CD14-positive monocyte (primary cell): Measurements from ENCODE around the gene REXO5. TPM values are rescaled to one million over a fixed set of nuclear protein-coding genes. Genes with fewer than 3 reads are reported as not detected.

Experiments
- DNase-seq, 3 donors: peaks; one replicate each; pipeline ENCODE4 v3.0.0-alpha.2; 2011 to 2022
- H2AFZ ChIP-seq: 2 replicates; pipeline ENCODE4 v1.6.0; 2012; ENCODE audit warnings: mild to moderate bottlenecking, low read depth, low read length, inconsistent platforms; ENCODE audit not compliant: insufficient read depth, poor library complexity, severe bottlenecking
- H3K27ac ChIP-seq, 2 donors: 1 replicate in 1 of 2; 2 replicates in 1 of 2; pipeline ENCODE4 v1.5.1; 2012 to 2013; ENCODE audit warnings: low read length in 2 of 2, control low read depth in 1 of 2, inconsistent platforms in 1 of 2, low read depth in 1 of 2, mild to moderate bottlenecking in 1 of 2
- H3K27me3 ChIP-seq, 2 donors: one replicate each; pipeline versions ENCODE4 v1.6.0 to v1.6.1; 2011 to 2013; ENCODE audit warnings: low read length in 2 of 2; ENCODE audit not compliant: control insufficient read depth in 2 of 2, insufficient read depth in 2 of 2
- H3K36me3 ChIP-seq, 2 donors: replicated peaks in 1 of 2; 1 replicate in 1 of 2; 2 replicates in 1 of 2; pipeline versions ENCODE4 v1.5.1 to v1.6.1; 2012 to 2013; ENCODE audit warnings: low read length in 2 of 2, control low read depth in 1 of 2, inconsistent platforms in 1 of 2, mild to moderate bottlenecking in 1 of 2; ENCODE audit not compliant: insufficient read depth in 2 of 2, control insufficient read depth in 1 of 2
- H3K4me1 ChIP-seq, 2 donors: 1 replicate in 1 of 2; 2 replicates in 1 of 2; pipeline versions ENCODE4 v1.5.1 to v1.6.1; 2012 to 2013; ENCODE audit warnings: low read length in 2 of 2, control low read depth in 1 of 2, inconsistent platforms in 1 of 2, mild to moderate bottlenecking in 1 of 2, moderate library complexity in 1 of 2; ENCODE audit not compliant: insufficient read depth in 2 of 2, control insufficient read depth in 1 of 2
- H3K4me2 ChIP-seq: replicated peaks from 2 replicates; pipeline ENCODE3; 2012; ENCODE audit warnings: low read length, moderate library complexity, mild to moderate bottlenecking; ENCODE audit not compliant: poor library complexity, severe bottlenecking; ENCODE audit errors: extremely low read depth
- H3K4me3 ChIP-seq, 3 experiments: fragments of 200-600 bp in 1 of 3; sonication (generic) in 1 of 3; replicated peaks in 1 of 3; 1 replicate in 2 of 3; 2 replicates in 1 of 3; pipeline ENCODE4 v1.5.1; 2011 to 2013; ENCODE audit warnings: low read length in 3 of 3, mild to moderate bottlenecking in 3 of 3, control low read depth in 2 of 3, low read depth in 2 of 3, inconsistent platforms in 1 of 3, moderate library complexity in 1 of 3
- H3K79me2 ChIP-seq: 2 replicates; pipeline ENCODE4 v1.6.0; 2012; ENCODE audit warnings: mild to moderate bottlenecking, control low read depth, inconsistent platforms, low read length, moderate library complexity; ENCODE audit not compliant: insufficient read depth
- H3K9ac ChIP-seq: 2 replicates; pipeline ENCODE4 v1.6.0; 2017; ENCODE audit warnings: low read length, mild to moderate bottlenecking; ENCODE audit not compliant: insufficient read depth, poor library complexity, severe bottlenecking
- H3K9me3 ChIP-seq, 2 donors: replicated peaks in 1 of 2; 1 replicate in 1 of 2; 2 replicates in 1 of 2; pipeline versions ENCODE4 v1.5.1 to v1.6.1; 2012 to 2013; ENCODE audit warnings: low read length in 2 of 2, control low read depth in 1 of 2; ENCODE audit not compliant: control insufficient read depth in 1 of 2, insufficient read depth in 1 of 2
- H4K20me1 ChIP-seq: 2 replicates; pipeline ENCODE4 v1.6.0; 2012; ENCODE audit warnings: mild to moderate bottlenecking, low read length, control low read depth, moderate library complexity; ENCODE audit not compliant: insufficient read depth
- H3K27ac Mint-ChIP-seq, 7 donors: one replicate each; pipeline ENCODE4 v1.8.0; 2020; ENCODE audit warnings: mild to moderate bottlenecking in 7 of 7, mixed read lengths in 7 of 7, moderate library complexity in 6 of 7, inconsistent platforms in 2 of 7
- H3K27me3 Mint-ChIP-seq, 3 donors: one replicate each; pipeline ENCODE4 v1.8.0; 2021 to 2022; ENCODE audit warnings: low read depth in 3 of 3, mild to moderate bottlenecking in 3 of 3, mixed read lengths in 3 of 3, moderate library complexity in 3 of 3, inconsistent platforms in 1 of 3
- H3K36me3 Mint-ChIP-seq, 2 donors: one replicate each; pipeline ENCODE4 v1.8.0; 2020; ENCODE audit warnings: mixed read lengths in 2 of 2, inconsistent platforms in 1 of 2, mild to moderate bottlenecking in 1 of 2
- H3K4me1 Mint-ChIP-seq: one replicate; pipeline ENCODE4 v1.8.0; 2020; ENCODE audit warnings: mild to moderate bottlenecking, mixed read lengths
- H3K4me3 Mint-ChIP-seq, 2 donors: one replicate each; pipeline ENCODE4 v1.8.0; 2020; ENCODE audit warnings: mild to moderate bottlenecking in 2 of 2, mixed read lengths in 2 of 2, moderate library complexity in 1 of 2
- H3K9me3 Mint-ChIP-seq, 7 donors: one replicate each; pipeline ENCODE4 v1.8.0; 2020 to 2022; ENCODE audit warnings: mixed read lengths in 7 of 7, mild to moderate bottlenecking in 6 of 7, moderate library complexity in 6 of 7, inconsistent platforms in 2 of 7
- CTCF ChIP-seq: fragments of 200-600 bp; IDR thresholded peaks from one replicate; pipeline ENCODE4 v1.8.0; 2022; ENCODE audit warnings: antibody characterized with exemption, mild to moderate bottlenecking
- WGBS: methylation state at CpG from one replicate; pipeline ENCODE4 v1.1.5; 2013; ENCODE audit warnings: missing lambda C conversion rate; ENCODE audit not compliant: insufficient coverage; 5-methylcytosine and 5-hydroxymethylcytosine counted together
- intact Hi-C, 2 donors: fragments of 100-400 bp; cut with micrococcal nuclease; formaldehyde crosslinking; loops; one replicate each; pipeline versions ENCODE4 v1.15.0 to v1.15.1; 2023
- polyA plus RNA-seq, 3 donors: library from polyadenylated mRNA; depleted of rRNA in 1 of 3; unstranded in 2 of 3; stranded (reverse) in 1 of 3; fragments of 300-500 nt in 2 of 3; fragments of >200 nt in 1 of 3; fragmentation: Illumina TruSeq in 2 of 3; gene quantifications; 1 replicate in 2 of 3; 2 replicates in 1 of 3; pipeline ENCODE4 v1.2.3, GENCODE V29; 2012 to 2021

The REXO5 gene
- polyA plus RNA-seq, 3 donors, result 0.52 to 1.4 (median 0.55) TPM

- Mint-ChIP-seq H3K4me3 (no peak overlapping the region), H3K9me3 (peaks cover 0 to 10% (median under 1%) of the 10 kb centered on the region in 7 donors), H3K36me3 (peaks cover 35 to 42% of the 10 kb centered on the region in 2 donors), H3K27ac (peak overlapping the region in 1 of 7 donors; percentile 58), H3K27me3 (no peaks in the 10 kb centered on the region), H3K4me1 (peaks cover 23% of the 10 kb centered on the region)
- H3K27me3 ChIP-seq, result no peaks in the 10 kb centered on the region
- no peak overlapping the region for H2AFZ ChIP-seq
- no peaks in the 10 kb centered on the region for H3K9me3 ChIP-seq
- intact Hi-C loops, result no loop called here
- H3K27ac ChIP-seq, result no peak overlapping the region
- no peak for DNase-seq
- no peak for TF ChIP-seq CTCF
- H3K79me2 ChIP-seq, result no peaks in the 10 kb centered on the region
- H3K9ac ChIP-seq, result no peak overlapping the region
- no peaks in the 10 kb centered on the region for H4K20me1 ChIP-seq
- WGBS, result no CpG with 5 or more reads among the region's 2 CpGs
- peaks cover 4 to 38% of the 10 kb centered on the region in 2 donors for H3K36me3 ChIP-seq
- H3K4me3 ChIP-seq, result no peak overlapping the region
- H3K4me2 ChIP-seq, result no peak overlapping the region
- peaks cover 8 to 17% of the 10 kb centered on the region in 2 donors for H3K4me1 ChIP-seq
Observed at GRCh38 chr16:20839504-20839903, 33.2 kb downstream of the REXO5 start.

- intact Hi-C loops, result no loop called here
Observed at GRCh38 chr16:20844054-20844453, 37.7 kb downstream of the REXO5 start.

More at GRCh38 chr16:20844054-20844453, 37.7 kb downstream of the REXO5 start:
- peaks cover 16 to 37% of the 10 kb centered on the region in 2 donors for H3K36me3 Mint-ChIP-seq
- Histone ChIP-seq H3K9ac (no peak overlapping the region), H2AFZ (peak overlapping the region; percentile 7), H4K20me1 (no peaks in the 10 kb centered on the region), H3K36me3 (peaks cover 3 to 29% of the 10 kb centered on the region in 2 donors), H3K9me3 (no peaks in the 10 kb centered on the region), H3K4me3 (no peak overlapping the region), H3K4me1 (peaks cover 6 to 12% of the 10 kb centered on the region in 2 donors), H3K79me2 (no peaks in the 10 kb centered on the region), H3K27me3 (no peaks in the 10 kb centered on the region), H3K4me2 (no peak overlapping the region), H3K27ac (peak overlapping the region in 1 of 2 donors; percentile 50)
- no peak overlapping the region for H3K4me3 Mint-ChIP-seq
- H3K9me3 Mint-ChIP-seq, result no peaks in the 10 kb centered on the region
- H3K4me1 Mint-ChIP-seq, result peaks cover 23% of the 10 kb centered on the region
- WGBS, result 71% methylated on average over 1 of the region's 2 CpGs
- peak overlapping the region in 4 of 7 donors; percentile 11 to 73 (median 37) for H3K27ac Mint-ChIP-seq
- DNase-seq, result no peak
- H3K27me3 Mint-ChIP-seq, result no peaks in the 10 kb centered on the region
- TF ChIP-seq CTCF, result no peak
